ENCODE results near the gene CALR3. TPM values are rescaled to one million over a fixed set of nuclear protein-coding genes. Genes with fewer than 3 reads are reported as not detected.

CALR3 gene
- total and polyA plus RNA-seq, 7 donors: 0.07 to 0.32 (median 0.25) TPM; not detected in 4

GRCh38 chr19:16457195-16457953 is 38.6 kb downstream of the CALR3 start:
- Histone ChIP-seq H3K27me3 (ENCODE audit: insufficient read depth in 3 of 3, low read length in 2 of 3) (no peaks in the 10 kb centered on the region), H3K36me3 (ENCODE audit: insufficient read depth in 1 of 2, low read depth in 1 of 2) (no peaks in the 10 kb centered on the region), H3K4me1 (peaks cover 93% of the 10 kb centered on the region), H3K4me3 (peak overlapping the region; percentile 44), H3K27ac (peak overlapping the region; percentile 94), H3K9me3 (no peaks in the 10 kb centered on the region)
- DNase-seq (peak; percentile 49 to 76), ATAC-seq (peak; percentile 15 to 42 (median 30))
- 5 to 14% (median 8%) methylated on average over 13 to 16 of the region's 16 CpGs for WGBS, 3 donors
- intact Hi-C loops (cut with DNase I): no loop called here
- no peak for TF ChIP-seq CTCF (IDR thresholded peaks at IDR 0.05)

- intact Hi-C loops (cut with DNase I): no loop called here
- H3K4me3 ChIP-seq: peak overlapping the region; percentile 44
- H3K36me3 ChIP-seq (ENCODE audit: insufficient read depth in 1 of 2, low read depth in 1 of 2): no peaks in the 10 kb centered on the region
- H3K27ac ChIP-seq: peak overlapping the region; percentile 94
- H3K27me3 ChIP-seq (ENCODE audit: insufficient read depth in 3 of 3, low read length in 2 of 3): no peaks in the 10 kb centered on the region
- no peaks in the 10 kb centered on the region for H3K9me3 ChIP-seq
- ATAC-seq (no peak), DNase-seq (no peak)
- peaks cover 92% of the 10 kb centered on the region for H3K4me1 ChIP-seq
- TF ChIP-seq CTCF (IDR thresholded peaks at IDR 0.05): no peak
- 41 to 58% (median 53%) methylated on average over 11 of the region's 11 CpGs for WGBS, 3 donors
These were observed 39.2 kb downstream of the CALR3 start for GRCh38 chr19:16456652-16457194.

- H3K4me3 ChIP-seq: no peak overlapping the region
- no peak for DNase-seq
- H3K27me3 ChIP-seq (ENCODE audit: insufficient read depth in 3 of 3, low read length in 2 of 3): no peaks in the 10 kb centered on the region
- whole genome bisulfite sequencing, 3 donors: 88 to 92% (median 88%) methylated on average over 5 of the region's 5 CpGs
- H3K9me3 ChIP-seq: no peaks in the 10 kb centered on the region
- ATAC-seq: no peak
- H3K4me1 ChIP-seq: peaks cover 82% of the 10 kb centered on the region
- peak overlapping the region; percentile 94 for H3K27ac ChIP-seq
- no peak for TF ChIP-seq CTCF (IDR thresholded peaks at IDR 0.05)
- H3K36me3 ChIP-seq (ENCODE audit: insufficient read depth in 1 of 2, low read depth in 1 of 2): no peaks in the 10 kb centered on the region
- intact Hi-C loops (cut with DNase I): no loop called here
These were observed 40.5 kb downstream of the CALR3 start for GRCh38 chr19:16455489-16455888.

GRCh38 chr19:16454351-16454918 is 41.5 kb downstream of the CALR3 start:
- no peaks in the 10 kb centered on the region for H3K27me3 ChIP-seq (ENCODE audit: insufficient read depth in 3 of 3, low read length in 2 of 3)
- no peaks in the 10 kb centered on the region for H3K36me3 ChIP-seq (ENCODE audit: insufficient read depth in 1 of 2, low read depth in 1 of 2)
- WGBS, 3 donors: 26 to 67% (median 27%) methylated on average over 10 of the region's 10 CpGs
- peak overlapping the region; percentile 94 for H3K27ac ChIP-seq
- DNase-seq (no peak), ATAC-seq (no peak)
- peaks cover 72% of the 10 kb centered on the region for H3K4me1 ChIP-seq
- intact Hi-C loops (cut with DNase I): no loop called here
- no peak overlapping the region for H3K4me3 ChIP-seq
- H3K9me3 ChIP-seq: no peaks in the 10 kb centered on the region
- TF ChIP-seq CTCF (IDR thresholded peaks at IDR 0.05): no peak
